HG03575 (cell line): ENCODE data around the gene FMNL2.

Experiments
- ATAC-seq: cut with Tn5 transposase; IDR thresholded peaks from one replicate; pipeline ENCODE4 v1.9.1; 2021; ENCODE audit not compliant: unreplicated experiment, insufficient number of reproducible peaks, low FRiP score; ENCODE audit errors: extremely low read depth

The FMNL2 gene

GRCh38 chr2:152607793-152608300 is 272.9 kb downstream of the FMNL2 start:
- no peak for ATAC-seq

GRCh38 chr2:152609154-152609553 is 274.2 kb downstream of the FMNL2 start:
- ATAC-seq: no peak

GRCh38 chr2:152609699-152610098 is 274.7 kb downstream of the FMNL2 start:
- no peak for ATAC-seq

GRCh38 chr2:152611458-152612231 is 276.7 kb downstream of the FMNL2 start:
- peak; percentile 81 for ATAC-seq

- peak; percentile 31 for ATAC-seq
Observed at GRCh38 chr2:152613235-152613634, 278.3 kb downstream of the FMNL2 start.

- ATAC-seq: no peak
Observed at GRCh38 chr2:152615177-152615576, 280.2 kb downstream of the FMNL2 start.

- ATAC-seq: no peak
Observed at GRCh38 chr2:152617456-152618192, 282.6 kb downstream of the FMNL2 start.

- no peak for ATAC-seq
Observed at GRCh38 chr2:152618193-152618564, 283.2 kb downstream of the FMNL2 start.

GRCh38 chr2:152620208-152620607 is 285.2 kb downstream of the FMNL2 start:
- no peak for ATAC-seq

GRCh38 chr2:152620985-152621384 is 286.0 kb downstream of the FMNL2 start:
- ATAC-seq: no peak

- no peak for ATAC-seq
Observed at GRCh38 chr2:152622219-152622618, 287.2 kb downstream of the FMNL2 start.

- ATAC-seq: no peak
Observed at GRCh38 chr2:152623076-152623740, 288.2 kb downstream of the FMNL2 start.

- ATAC-seq: no peak
Observed at GRCh38 chr2:152623775-152624174, 288.8 kb downstream of the FMNL2 start.

- no peak for ATAC-seq
Observed at GRCh38 chr2:152624805-152625204, 289.8 kb downstream of the FMNL2 start.

GRCh38 chr2:152626911-152627339 is 292.0 kb downstream of the FMNL2 start:
- ATAC-seq: no peak

- no peak for ATAC-seq
Observed at GRCh38 chr2:152627351-152627957, 292.5 kb downstream of the FMNL2 start.

GRCh38 chr2:152629202-152629601 is 294.2 kb downstream of the FMNL2 start:
- no peak for ATAC-seq

GRCh38 chr2:152630466-152630865 is 295.5 kb downstream of the FMNL2 start:
- ATAC-seq: no peak

- ATAC-seq: no peak
Observed at GRCh38 chr2:152632736-152633135, 297.8 kb downstream of the FMNL2 start.
